Suprapubic skin (tissue), 3 donors: ENCODE results near the gene SIGLEC5.

Experiments used
- CTCF ChIP-seq, 2 donors: fragments of 200-600 bp in 1 of 2; fragments of 450-650 bp in 1 of 2; sonication (generic) in 1 of 2; IDR thresholded peaks; one replicate each; pipeline ENCODE4 v1.5.1; 2016 to 2019; ENCODE audit warnings: antibody characterized with exemption in 2 of 2, mild to moderate bottlenecking in 1 of 2, moderate library complexity in 1 of 2
- EP300 ChIP-seq: sonication (generic); formaldehyde crosslinking; IDR thresholded peaks from one replicate; pipeline ENCODE4 v1.6.1; 2017; ENCODE audit warnings: antibody characterized with exemption
- POLR2A ChIP-seq, 2 donors: fragments of 450-650 bp; IDR thresholded peaks; one replicate each; pipeline ENCODE4 v1.6.1; 2017; ENCODE audit warnings: antibody characterized with exemption in 2 of 2, mild to moderate bottlenecking in 2 of 2, moderate library complexity in 2 of 2

- TF ChIP-seq POLR2A (IDR thresholded peaks at IDR 0.05), result no peak
- TF ChIP-seq CTCF (IDR thresholded peaks at IDR 0.05), result no peak
- no peak for TF ChIP-seq EP300
These were observed 23.0 kb upstream of the SIGLEC5 start for GRCh38 chr19:51653162-51653561.
